Measurements from ENCODE around the gene RGS4. TPM values are rescaled to one million over a fixed set of nuclear protein-coding genes. Genes with fewer than 3 reads are reported as not detected.
"Not testable (repeated sequence)": the region's sequence is repeated elsewhere in the genome, so short reads cannot be mapped to it uniquely, and the experiment has no call there.

The RGS4 gene
- total RNA-seq, 3 donors from 2014 or later: not detected

GRCh38 chr1:163076044-163076443 is 6.9 kb downstream of the RGS4 start:
- H3K4me1 Mint-ChIP-seq (ENCODE audit: low read depth): no peaks in the 10 kb centered on the region
- H3K36me3 Mint-ChIP-seq (ENCODE audit: insufficient read depth): no peaks in the 10 kb centered on the region
- H3K9me3 Mint-ChIP-seq: no peaks in the 10 kb centered on the region
- no peak overlapping the region for H3K4me3 Mint-ChIP-seq
- DNase-seq (no peak), ATAC-seq (no peak)
- peaks cover 16% of the 10 kb centered on the region for H3K27me3 Mint-ChIP-seq (ENCODE audit: low read depth)

- H3K36me3 Mint-ChIP-seq (ENCODE audit: insufficient read depth): no peaks in the 10 kb centered on the region
- no peak for ATAC-seq
Observed at GRCh38 chr1:163076446-163076845, 7.3 kb downstream of the RGS4 start.

GRCh38 chr1:163076981-163077761 is 8.0 kb downstream of the RGS4 start:
- H3K4me3 Mint-ChIP-seq: no peak overlapping the region
- DNase-seq: no peak
- no peaks in the 10 kb centered on the region for H3K36me3 Mint-ChIP-seq (ENCODE audit: insufficient read depth)
- no peak for ATAC-seq
- no peaks in the 10 kb centered on the region for H3K9me3 Mint-ChIP-seq
- no peaks in the 10 kb centered on the region for H3K4me1 Mint-ChIP-seq (ENCODE audit: low read depth)
- peaks cover 15% of the 10 kb centered on the region for H3K27me3 Mint-ChIP-seq (ENCODE audit: low read depth)

More at GRCh38 chr1:163076446-163076845, 7.3 kb downstream of the RGS4 start:
- H3K4me3 Mint-ChIP-seq: no peak overlapping the region
- H3K4me1 Mint-ChIP-seq (ENCODE audit: low read depth): no peaks in the 10 kb centered on the region
- peaks cover 15% of the 10 kb centered on the region for H3K27me3 Mint-ChIP-seq (ENCODE audit: low read depth)
- DNase-seq: no peak
- no peaks in the 10 kb centered on the region for H3K9me3 Mint-ChIP-seq

- Mint-ChIP-seq H3K9me3 (no peaks in the 10 kb centered on the region), H3K4me3 (no peak overlapping the region), H3K4me1 (ENCODE audit: low read depth) (no peaks in the 10 kb centered on the region), H3K36me3 (ENCODE audit: insufficient read depth) (no peaks in the 10 kb centered on the region), H3K27me3 (ENCODE audit: low read depth) (peaks cover 3% of the 10 kb centered on the region)
- ATAC-seq (no peak), DNase-seq (no peak)
Observed at GRCh38 chr1:163082971-163083370, 13.8 kb downstream of the RGS4 start.

DNA sequence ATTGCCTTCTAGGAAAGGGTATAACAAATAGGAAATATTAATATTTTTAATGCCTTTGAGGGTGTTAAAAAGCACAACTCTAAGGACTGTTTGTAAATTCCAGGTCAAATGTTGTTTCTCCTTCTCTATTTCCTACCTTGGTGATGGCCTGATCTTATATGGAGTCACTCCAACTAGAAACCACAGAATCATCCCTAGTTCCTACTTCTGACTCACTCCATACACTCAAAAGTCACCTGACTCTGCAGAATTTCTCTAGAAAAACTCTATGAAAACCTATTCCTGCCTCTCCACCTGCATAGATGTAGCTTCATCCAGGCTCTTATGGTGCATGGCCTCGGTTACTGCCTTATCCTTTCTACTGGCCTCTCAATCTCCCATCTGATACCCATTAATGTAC is 14.5 kb downstream of the RGS4 start:
- Mint-ChIP-seq H3K27me3 (ENCODE audit: low read depth) (peaks cover 3% of the 10 kb centered on the region), H3K9me3 (no peaks in the 10 kb centered on the region), H3K4me1 (ENCODE audit: low read depth) (no peaks in the 10 kb centered on the region), H3K36me3 (ENCODE audit: insufficient read depth) (no peaks in the 10 kb centered on the region), H3K4me3 (no peak overlapping the region)
- ATAC-seq: no peak
- DNase-seq: no peak

DNA sequence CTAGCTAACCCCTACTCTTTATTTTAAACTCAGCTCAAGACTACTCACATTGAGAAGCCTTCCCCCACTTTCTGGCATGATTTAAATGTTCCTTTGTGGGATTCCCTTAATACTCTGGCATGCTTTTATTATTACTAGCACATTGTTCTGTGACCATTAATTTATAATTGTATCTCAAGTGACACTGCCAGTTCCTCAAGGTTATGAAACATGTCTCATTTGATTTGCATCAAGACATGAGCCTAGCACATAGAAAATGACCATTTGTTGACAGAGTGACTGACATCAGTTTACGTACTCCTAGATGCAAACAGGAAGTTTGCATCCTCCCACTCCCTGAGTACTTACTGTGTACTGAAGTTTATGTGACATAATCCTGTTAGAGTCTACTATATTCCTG is 15.2 kb downstream of the RGS4 start:
- peaks cover 3% of the 10 kb centered on the region for H3K27me3 Mint-ChIP-seq (ENCODE audit: low read depth)
- no peaks in the 10 kb centered on the region for H3K36me3 Mint-ChIP-seq (ENCODE audit: insufficient read depth)
- DNase-seq: no peak
- H3K9me3 Mint-ChIP-seq: no peaks in the 10 kb centered on the region
- H3K4me1 Mint-ChIP-seq (ENCODE audit: low read depth): no peaks in the 10 kb centered on the region
- no peak for ATAC-seq
- H3K4me3 Mint-ChIP-seq: no peak overlapping the region

GRCh38 chr1:163085041-163085903 is 16.1 kb downstream of the RGS4 start:
- Mint-ChIP-seq H3K4me1 (ENCODE audit: low read depth) (no peaks in the 10 kb centered on the region), H3K9me3 (no peaks in the 10 kb centered on the region), H3K4me3 (no peak overlapping the region), H3K36me3 (ENCODE audit: insufficient read depth) (no peaks in the 10 kb centered on the region), H3K27me3 (ENCODE audit: low read depth) (peaks cover 3% of the 10 kb centered on the region)
- no peak for ATAC-seq
- no peak for DNase-seq

DNA sequence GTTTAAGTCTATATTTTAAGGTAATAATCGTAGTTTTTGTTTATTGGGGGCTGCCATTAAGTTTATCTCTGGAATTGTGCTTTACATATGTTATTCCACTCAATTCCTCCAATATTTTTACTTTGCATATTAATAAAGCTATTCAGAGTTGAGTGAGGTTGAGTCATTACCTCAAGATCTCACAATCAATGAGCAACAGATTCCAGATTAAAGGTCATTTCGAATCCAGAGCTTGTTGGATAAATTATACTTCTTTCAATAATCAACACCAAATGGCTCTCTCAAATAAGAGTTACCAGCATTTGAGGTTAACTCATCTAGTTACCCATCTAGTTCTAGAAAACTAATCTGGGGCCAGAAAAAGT is 16.7 kb downstream of the RGS4 start:
- no peaks in the 10 kb centered on the region for H3K9me3 Mint-ChIP-seq
- H3K36me3 Mint-ChIP-seq (ENCODE audit: insufficient read depth): no peaks in the 10 kb centered on the region
- no peak for DNase-seq
- no peak for ATAC-seq
- no peaks in the 10 kb centered on the region for H3K4me1 Mint-ChIP-seq (ENCODE audit: low read depth)
- H3K4me3 Mint-ChIP-seq: no peak overlapping the region
- H3K27me3 Mint-ChIP-seq (ENCODE audit: low read depth): peaks cover 3% of the 10 kb centered on the region

GRCh38 chr1:163089117-163089516 is 20.0 kb downstream of the RGS4 start:
- H3K36me3 Mint-ChIP-seq (ENCODE audit: insufficient read depth); ATAC-seq; DNase-seq; H3K27me3 Mint-ChIP-seq (ENCODE audit: low read depth); H3K4me1 Mint-ChIP-seq (ENCODE audit: low read depth); H3K9me3 Mint-ChIP-seq; H3K4me3 Mint-ChIP-seq: not testable (repeated sequence)

DNA sequence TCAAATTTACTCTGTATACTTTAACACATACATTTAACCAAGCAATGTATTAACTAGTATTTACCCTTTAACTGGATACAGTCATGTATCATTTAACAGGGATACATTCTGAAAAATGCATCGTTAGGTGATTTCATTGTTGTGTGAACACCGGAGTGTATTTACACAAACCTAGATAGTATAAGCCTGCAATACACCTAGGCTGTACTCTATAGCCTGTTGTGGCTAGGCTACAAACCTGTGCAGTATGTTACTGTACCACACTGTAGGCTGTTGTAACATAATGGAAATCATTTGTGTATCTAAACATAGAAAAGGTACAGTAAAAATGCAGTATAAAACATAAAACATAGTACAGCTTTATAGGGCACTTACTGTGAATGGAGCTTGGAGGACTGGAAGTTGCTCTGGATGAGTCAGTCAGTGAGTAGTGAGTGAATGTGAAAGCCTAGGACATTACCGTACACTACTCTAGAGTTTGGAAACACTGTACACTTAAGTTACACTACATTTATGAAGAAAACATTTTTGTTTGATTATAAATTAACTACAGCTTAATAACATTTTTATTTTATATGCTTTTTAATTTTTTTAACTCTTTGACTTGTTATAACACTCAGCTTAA is 21.3 kb downstream of the RGS4 start:
- ATAC-seq (no peak), DNase-seq (no peak)
- H3K27me3 Mint-ChIP-seq (ENCODE audit: low read depth): peaks cover 3% of the 10 kb centered on the region
- H3K4me3 Mint-ChIP-seq: no peak overlapping the region
- no peaks in the 10 kb centered on the region for H3K36me3 Mint-ChIP-seq (ENCODE audit: insufficient read depth)
- H3K9me3 Mint-ChIP-seq: no peaks in the 10 kb centered on the region
- no peaks in the 10 kb centered on the region for H3K4me1 Mint-ChIP-seq (ENCODE audit: low read depth)

DNA sequence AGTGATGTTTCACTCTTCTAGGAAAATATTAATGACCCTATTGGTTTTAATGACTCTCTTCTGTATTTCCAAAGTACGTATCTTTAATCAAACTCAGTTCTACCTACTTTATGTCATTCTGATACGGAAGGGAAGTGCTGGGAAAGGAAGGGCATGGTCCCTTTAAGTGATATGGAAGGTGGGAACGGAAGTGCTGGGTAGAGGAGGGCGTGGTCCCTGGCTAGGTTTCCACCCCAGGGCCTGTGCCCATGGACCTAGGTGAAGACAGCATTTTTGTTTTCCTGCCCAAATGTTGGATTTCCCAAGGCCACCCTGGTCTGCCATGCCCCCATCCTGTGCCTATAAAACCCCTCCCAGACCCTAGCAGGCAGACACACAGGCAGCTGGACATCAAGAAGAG is 24.0 kb downstream of the RGS4 start:
- no peaks in the 10 kb centered on the region for H3K36me3 Mint-ChIP-seq (ENCODE audit: insufficient read depth)
- no peak overlapping the region for H3K4me3 Mint-ChIP-seq
- no peak for ATAC-seq
- H3K27me3 Mint-ChIP-seq (ENCODE audit: low read depth): no peaks in the 10 kb centered on the region
- no peaks in the 10 kb centered on the region for H3K9me3 Mint-ChIP-seq
- DNase-seq: no peak
- H3K4me1 Mint-ChIP-seq (ENCODE audit: low read depth): no peaks in the 10 kb centered on the region

DNA sequence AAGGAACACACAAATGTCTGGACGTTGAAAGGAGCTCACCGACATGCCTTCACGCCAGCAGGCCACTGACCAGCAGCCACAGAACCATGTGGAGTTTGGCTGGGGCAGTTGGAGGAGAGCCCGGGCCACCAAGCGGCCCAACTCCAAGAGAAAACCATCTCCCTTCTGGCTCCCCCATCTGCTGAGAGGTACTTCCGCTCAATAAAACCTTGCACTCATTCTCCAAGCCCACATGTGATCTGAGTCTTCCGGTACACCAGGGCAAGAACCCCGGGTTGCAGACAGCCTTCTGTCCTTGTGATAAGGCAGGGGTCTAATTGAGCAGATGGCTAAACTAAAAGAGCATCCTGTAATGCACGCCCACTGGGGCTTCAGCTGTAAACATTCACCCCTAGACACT is 24.4 kb downstream of the RGS4 start:
- Mint-ChIP-seq H3K27me3 (ENCODE audit: low read depth) (no peaks in the 10 kb centered on the region), H3K4me1 (ENCODE audit: low read depth) (no peaks in the 10 kb centered on the region), H3K36me3 (ENCODE audit: insufficient read depth) (no peaks in the 10 kb centered on the region), H3K9me3 (no peaks in the 10 kb centered on the region), H3K4me3 (no peak overlapping the region)
- DNase-seq (no peak), ATAC-seq (no peak)

DNA sequence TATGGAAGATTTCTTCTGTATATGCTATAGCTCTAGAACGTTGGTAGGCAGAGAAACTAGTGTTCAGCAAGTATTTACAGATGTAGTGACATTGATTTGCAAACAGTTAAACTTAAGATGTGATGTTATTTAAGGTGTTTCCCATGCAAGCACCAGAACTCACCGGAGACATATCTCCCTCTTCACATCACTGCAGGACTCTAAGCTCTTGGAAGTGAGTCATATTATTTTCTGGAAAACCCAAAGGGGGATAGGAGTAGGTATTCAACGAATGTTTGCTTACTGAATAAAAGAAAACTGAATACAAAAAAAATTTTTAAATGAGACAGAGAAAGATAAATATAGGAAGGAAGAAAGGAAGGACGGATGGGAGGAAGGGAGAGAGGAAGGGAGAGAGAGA is 25.0 kb downstream of the RGS4 start:
- ATAC-seq (no peak), DNase-seq (no peak)
- H3K36me3 Mint-ChIP-seq (ENCODE audit: insufficient read depth): no peaks in the 10 kb centered on the region
- H3K4me1 Mint-ChIP-seq (ENCODE audit: low read depth): no peaks in the 10 kb centered on the region
- no peaks in the 10 kb centered on the region for H3K27me3 Mint-ChIP-seq (ENCODE audit: low read depth)
- no peak overlapping the region for H3K4me3 Mint-ChIP-seq
- H3K9me3 Mint-ChIP-seq: no peaks in the 10 kb centered on the region

GRCh38 chr1:163094589-163094988 is 25.4 kb downstream of the RGS4 start:
- Mint-ChIP-seq H3K27me3 (ENCODE audit: low read depth) (no peaks in the 10 kb centered on the region), H3K36me3 (ENCODE audit: insufficient read depth) (no peaks in the 10 kb centered on the region), H3K9me3 (no peaks in the 10 kb centered on the region), H3K4me3 (no peak overlapping the region), H3K4me1 (ENCODE audit: low read depth) (no peaks in the 10 kb centered on the region)
- ATAC-seq: no peak
- DNase-seq: no peak

- Mint-ChIP-seq H3K4me1 (ENCODE audit: low read depth) (no peaks in the 10 kb centered on the region), H3K36me3 (ENCODE audit: insufficient read depth) (no peaks in the 10 kb centered on the region), H3K27me3 (ENCODE audit: low read depth) (no peaks in the 10 kb centered on the region), H3K9me3 (no peaks in the 10 kb centered on the region), H3K4me3 (no peak overlapping the region)
- ATAC-seq (no peak), DNase-seq (no peak)
Observed at GRCh38 chr1:163095213-163095612, 26.1 kb downstream of the RGS4 start.
